A549 (cell line): ENCODE data around the gene DBNDD1. TPM values are rescaled to one million over a fixed set of nuclear protein-coding genes. Genes with fewer than 3 reads are reported as not detected.
"Not testable (repeated sequence)": the region's sequence is repeated elsewhere in the genome, so short reads cannot be mapped to it uniquely, and the experiment has no call there.

Experiments
- ATAC-seq, 2 experiments: fragments of 200-7000 bp in 1 of 2; fragments of >200 bp in 1 of 2; cut with Nextera tagmentation in 1 of 2; cut with Tn5 transposase in 1 of 2; 3 replicates each; pipeline versions ENCODE4 v1.8.0 to v1.9.1; 2018 to 2020; ENCODE audit warnings: mild to moderate bottlenecking in 1 of 2, moderate library complexity in 1 of 2
- CTCF ChIA-PET: fragments of 300-600 bp; sonication (Branson Sonifier 250); formaldehyde crosslinking; extraction: SDS; loops from one replicate; lab custom pipeline; 2021; ENCODE audit warnings: antibody characterized with exemption, inconsistent platforms; lab: Yijun Ruan, JAX
- POLR2A ChIA-PET: fragments of 350-600 bp; formaldehyde crosslinking; extraction: SDS; loops from one replicate; lab custom pipeline; 2021; ENCODE audit warnings: antibody characterized with exemption, inconsistent platforms; lab: Yijun Ruan, JAX
- DNase-seq, 2 experiments: peaks; one replicate each; pipeline versions ENCODE4 v3.0.0 to v3.0.0-alpha.2; 2011 to 2016; ENCODE audit warnings: low read depth in 1 of 2, low spot score in 1 of 2
- FAIRE-seq: peaks from 2 replicates; lab custom pipeline; 2011; peaks lifted over from hg19 to GRCh38; lab: Jason Lieb, UNC
- H3K27ac ChIP-seq, 2 experiments: fragments of >200 bp; sonication (Bioruptor Twin); formaldehyde crosslinking; 3 replicates each; pipeline ENCODE4 v1.5.1; 2016 to 2017
- H3K4me1 ChIP-seq: fragments of >200 bp; sonication (Bioruptor Twin); formaldehyde crosslinking; 3 replicates; pipeline ENCODE4 v1.6.1; 2016
- H3K4me2 ChIP-seq: fragments of >200 bp; sonication (Bioruptor Twin); formaldehyde crosslinking; 3 replicates; pipeline ENCODE4 v1.6.1; 2016
- H3K4me3 ChIP-seq: fragments of >200 bp; sonication (Bioruptor Twin); formaldehyde crosslinking; 3 replicates; pipeline ENCODE4 v1.5.1; 2016
- H3K9me3 ChIP-seq: fragments of >200 bp; sonication (Bioruptor Twin); formaldehyde crosslinking; 3 replicates; pipeline ENCODE4 v1.6.1; 2016
- CEBPB ChIP-seq, 2 experiments: fragments of >200 bp in 1 of 2; sonication (Bioruptor Twin) in 1 of 2; formaldehyde crosslinking in 1 of 2; IDR thresholded peaks; 2 replicates each; pipeline ENCODE4 v1.6.1; 2012 to 2016
- CHD4 ChIP-seq: fragments of 200-600 bp; sonication (generic); IDR thresholded peaks from 2 replicates; pipeline ENCODE4 v1.6.1; 2016; ENCODE audit warnings: antibody characterized with exemption, mild to moderate bottlenecking, borderline replicate concordance
- FOSL2 ChIP-seq, 2 experiments: fragments of 450-650 bp in 1 of 2; fragments of >200 bp in 1 of 2; sonication (Bioruptor Twin) in 1 of 2; formaldehyde crosslinking; IDR thresholded peaks; 2 replicates each; pipeline versions ENCODE4 v1.5.0 to v1.6.1; 2016 to 2020; ENCODE audit warnings: mild to moderate bottlenecking in 1 of 2, moderate library complexity in 1 of 2
- HOXB13 ChIP-seq: fragments of 250-450 bp; sonication (Bioruptor Pico); IDR thresholded peaks from 2 replicates; pipeline ENCODE4 v1.5.0; 2020; ENCODE audit warnings: low read depth, mild to moderate bottlenecking, moderate library complexity
- JUN ChIP-seq, 2 experiments: fragments of >200 bp; sonication (Bioruptor Twin); formaldehyde crosslinking; IDR thresholded peaks; 2 replicates in 1 of 2; 3 replicates in 1 of 2; pipeline ENCODE4 v1.6.1; 2016 to 2017
- JUNB ChIP-seq: fragments of >200 bp; sonication (Bioruptor Twin); formaldehyde crosslinking; IDR thresholded peaks from 2 replicates; pipeline ENCODE4 v1.6.1; 2016
- MAFK ChIP-seq: fragments of 450-650 bp; IDR thresholded peaks from 2 replicates; pipeline ENCODE4 v1.6.1; 2014; ENCODE audit not compliant: partially characterized antibody
- MAZ ChIP-seq: fragments of 150-350 bp; IDR thresholded peaks from 2 replicates; pipeline ENCODE4 v1.6.1; 2014; ENCODE audit warnings: antibody characterized with exemption, low read depth, low read length, borderline replicate concordance
- NFE2L2 ChIP-seq: fragments of 150-350 bp; conservative IDR thresholded peaks from 2 replicates; pipeline ENCODE4 v1.6.1; 2014; ENCODE audit warnings: low read length
- TP53 ChIP-seq: fragments of 250-450 bp; sonication (Bioruptor Pico); IDR thresholded peaks from 2 replicates; pipeline ENCODE4 v1.5.0; 2021; ENCODE audit warnings: mild to moderate bottlenecking, moderate library complexity
- ZC3H11A ChIP-seq: fragments of 450-650 bp; IDR thresholded peaks from 2 replicates; pipeline ENCODE4 v1.6.1; 2014; ENCODE audit warnings: antibody characterized with exemption, mild to moderate bottlenecking
- ZFP36 ChIP-seq: fragments of 450-650 bp; IDR thresholded peaks from 2 replicates; pipeline ENCODE4 v1.6.1; 2014; ENCODE audit warnings: borderline replicate concordance; ENCODE audit not compliant: partially characterized antibody
- ZSCAN20 ChIP-seq: fragments of 250-450 bp; sonication (Bioruptor Pico); IDR thresholded peaks from 2 replicates; pipeline ENCODE4 v1.8.0; 2022; ENCODE audit warnings: mild to moderate bottlenecking, moderate library complexity
- WGBS: methylation state at CpG from one replicate; pipeline ENCODE4 v1.1.6; 2017; ENCODE audit errors: missing lambda C conversion rate; 5-methylcytosine and 5-hydroxymethylcytosine counted together
- polyA plus RNA-seq, 4 experiments: library from polyadenylated mRNA; depleted of rRNA in 3 of 4; stranded (reverse); fragments of >200 nt; fragmentation: RNase III in 1 of 4; extraction: RNeasy Plus Mini Kit Qiagen cat#74134 plus additional on column Dnase treatment in 1 of 4; gene quantifications; 2 replicates in 3 of 4; 3 replicates in 1 of 4; pipeline ENCODE4 v1.2.3, GENCODE V29; 2011 to 2017
- TF ChIP-seq, protein P1 (sequence below): fragments of >200 bp; sonication (Bioruptor Twin); formaldehyde crosslinking; IDR thresholded peaks from 2 replicates; pipeline ENCODE4 v1.6.1; 2016
- TF ChIP-seq, protein P2 (sequence below): IDR thresholded peaks from 2 replicates; pipeline ENCODE4 v1.6.1; 2012
- TF ChIP-seq, protein P3 (sequence below): fragments of 200-600 bp; sonication (generic); IDR thresholded peaks from 2 replicates; pipeline ENCODE4 v1.6.1; 2016; ENCODE audit warnings: antibody characterized with exemption, mild to moderate bottlenecking, moderate library complexity
- TF ChIP-seq, protein P4 (sequence below): IDR thresholded peaks from 2 replicates; pipeline ENCODE4 v1.6.1; 2012; ENCODE audit warnings: low read depth, borderline replicate concordance
- TF ChIP-seq, protein P5 (sequence below): fragments of 450-650 bp; IDR thresholded peaks from 2 replicates; pipeline ENCODE4 v1.6.1; 2014; ENCODE audit warnings: antibody characterized with exemption

Gene DBNDD1
- polyA plus RNA-seq, 2 of the 4 experiments (the other 2 are of a cell fraction) = 23.0 to 43.8 TPM

DNA sequence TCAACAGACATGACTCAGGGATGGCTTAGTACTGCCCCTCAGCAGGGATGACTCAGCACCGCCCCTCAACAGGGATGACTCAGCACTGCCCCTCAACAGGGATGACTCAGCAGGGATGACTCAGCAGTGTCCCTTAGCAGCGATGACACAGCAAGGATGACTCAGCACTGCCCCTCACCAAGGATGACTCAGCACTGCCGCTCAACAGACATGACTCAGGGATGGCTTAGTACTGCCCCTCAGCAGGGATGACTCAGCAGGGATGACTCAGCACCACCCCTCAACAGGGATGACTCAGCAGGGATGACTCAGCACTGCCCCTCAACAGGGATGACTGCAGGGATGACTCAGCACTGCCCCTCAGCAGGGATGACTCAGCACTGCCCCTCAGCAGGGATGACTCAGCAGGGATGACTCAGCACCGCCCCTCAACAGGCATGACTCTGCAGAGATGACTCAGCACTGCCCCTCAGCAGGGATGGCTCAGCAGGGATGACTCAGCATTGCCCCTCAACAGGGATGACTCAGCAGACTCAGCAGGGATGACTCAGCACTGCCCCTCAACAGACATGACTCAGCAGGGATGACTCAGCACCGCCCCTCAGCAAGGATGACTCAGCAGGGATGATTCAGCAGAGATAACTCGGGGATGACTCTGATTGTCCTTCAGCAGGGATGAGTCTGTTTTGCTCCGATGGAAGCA lies 23.6 kb downstream of the DBNDD1 start:
- H3K4me3 ChIP-seq = not testable (repeated sequence)

DNA sequence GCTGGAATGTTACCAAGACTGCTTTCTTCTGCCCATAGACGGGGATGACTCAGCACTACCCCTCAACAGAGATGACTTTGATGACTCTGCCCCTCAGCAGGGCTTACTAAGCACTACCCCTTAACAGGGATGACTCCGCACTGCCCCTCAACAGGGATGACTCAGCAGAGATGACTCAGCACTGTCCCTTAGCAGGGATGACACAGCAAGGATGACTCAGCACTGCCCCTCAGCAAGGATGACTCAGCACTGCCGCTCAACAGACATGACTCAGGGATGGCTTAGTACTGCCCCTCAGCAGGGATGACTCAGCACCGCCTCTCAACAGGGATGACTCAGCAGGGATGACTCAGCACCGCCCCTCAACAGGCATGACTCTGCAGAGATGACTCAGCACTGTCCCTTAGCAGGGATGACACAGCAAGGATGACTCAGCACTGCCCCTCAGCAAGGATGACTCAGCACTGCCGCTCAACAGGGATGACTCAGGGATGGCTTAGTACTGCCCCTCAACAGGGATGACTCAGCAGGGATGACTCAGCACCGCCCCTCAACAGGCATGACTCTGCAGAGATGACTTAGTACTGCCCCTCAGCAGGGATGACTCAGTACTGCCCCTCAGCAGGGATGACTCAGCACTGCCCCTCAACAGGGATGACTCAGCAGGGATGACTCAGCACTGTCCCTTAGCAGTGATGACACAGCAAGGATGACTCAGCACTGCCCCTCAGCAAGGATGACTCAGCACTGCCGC lies 24.4 kb downstream of the DBNDD1 start:
- peak overlapping the region; percentile 89 to 98 for H3K27ac ChIP-seq
- TF ChIP-seq JUNB (peak; percentile 49), NFE2L2 (peak; percentile 93), MAFK (peak; percentile 99), FOSL2 (CRISPR knock-in tag; IDR thresholded peaks at IDR 0.05) (peak; percentile 98)
- TF ChIP-seq, protein P1, sequence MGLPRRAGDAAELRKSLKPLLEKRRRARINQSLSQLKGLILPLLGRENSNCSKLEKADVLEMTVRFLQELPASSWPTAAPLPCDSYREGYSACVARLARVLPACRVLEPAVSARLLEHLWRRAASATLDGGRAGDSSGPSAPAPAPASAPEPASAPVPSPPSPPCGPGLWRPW = peak; percentile 54
- TF ChIP-seq FOSL2 (IDR thresholded peaks at IDR 0.05) = not testable (repeated sequence)
- TF ChIP-seq, all 56 proteins: peak for 5; not testable (repeated sequence) for 51
- CTCF ChIA-PET = interaction anchor here (1.2 to 1.8 kb wide), 3 partner anchors 13 to 25 kb away, joined by 4 to 5 read pairs (median 4); partner anchors contain the start of gene DBNDD1
- H3K9me3 ChIP-seq = peaks cover 56% of the 10 kb centered on the region
- POLR2A ChIA-PET, H3K4me3 ChIP-seq, H3K4me1 ChIP-seq, FAIRE-seq, H3K4me2 ChIP-seq: not testable (repeated sequence)
- peak in 1 of 2 experiments; percentile 69 for DNase-seq
- 9% methylated on average over 7 of the region's 8 CpGs for WGBS
- peak; percentile 33 to 60; a peak in 4 of 6 replicates for ATAC-seq

More for the DNA sequence above, 23.6 kb downstream of the DBNDD1 start:
- POLR2A ChIA-PET, FAIRE-seq, H3K4me2 ChIP-seq, H3K4me1 ChIP-seq, CTCF ChIA-PET: not testable (repeated sequence)
- ATAC-seq (peak in 1 of 2 experiments; percentile 31; a peak in 2 of 6 replicates), DNase-seq (peak in 1 of 2 experiments; percentile 73)
- 30% methylated on average over 5 of the region's 7 CpGs for WGBS
- peaks cover 56% of the 10 kb centered on the region for H3K9me3 ChIP-seq
- peak; percentile 98 for TF ChIP-seq NFE2L2
- TF ChIP-seq MAFK = peak; percentile 99
- peak; percentile 33; the same call in 1 of the 2 replicates for TF ChIP-seq JUNB
- peak in 1 of 2 experiments; percentile 72; a peak in 3 of 5 replicates for TF ChIP-seq JUN (IDR thresholded peaks at IDR 0.05)
- TF ChIP-seq FOSL2 (IDR thresholded peaks at IDR 0.05) = peak; percentile 75
- TF ChIP-seq FOSL2 (CRISPR knock-in tag; IDR thresholded peaks at IDR 0.05) = peak; percentile 99
- TF ChIP-seq, protein P2, sequence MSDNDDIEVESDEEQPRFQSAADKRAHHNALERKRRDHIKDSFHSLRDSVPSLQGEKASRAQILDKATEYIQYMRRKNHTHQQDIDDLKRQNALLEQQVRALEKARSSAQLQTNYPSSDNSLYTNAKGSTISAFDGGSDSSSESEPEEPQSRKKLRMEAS = peak; percentile 19; the same call in 1 of the 2 replicates
- peak overlapping the region; percentile 89 to 98 for H3K27ac ChIP-seq

DNA sequence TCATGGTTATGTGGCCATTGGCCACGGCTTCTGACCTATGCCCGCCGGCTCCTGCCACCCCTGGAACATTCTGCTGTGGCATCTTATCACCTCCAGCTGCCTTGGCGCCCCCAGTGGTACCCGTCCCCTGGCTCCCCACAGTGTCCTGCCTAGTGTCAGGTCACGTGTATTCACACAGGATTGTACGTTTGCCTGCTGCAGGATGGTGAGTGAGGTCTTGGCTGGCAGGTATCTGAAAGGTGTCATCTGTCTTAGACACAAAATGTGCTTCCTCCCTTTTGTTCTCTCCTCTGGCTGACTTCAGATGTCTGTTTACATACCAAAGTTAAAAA lies 24.9 kb downstream of the DBNDD1 start:
- DNase-seq (no peak), ATAC-seq (no peak), FAIRE-seq (no peak)
- ChIA-PET POLR2A (no interaction called here), CTCF (interaction anchor here (1.2 to 1.8 kb wide), 3 partner anchors 13 to 25 kb away, joined by 4 to 5 read pairs (median 4); partner anchors contain the start of gene DBNDD1)
- Histone ChIP-seq H3K4me2 (no peak overlapping the region), H3K4me3 (no peak overlapping the region), H3K4me1 (no peaks in the 10 kb centered on the region), H3K9me3 (peaks cover 56% of the 10 kb centered on the region), H3K27ac (peak overlapping the region; percentile 89 to 98)
- WGBS = 98% methylated on average over 7 of the region's 7 CpGs
- TF ChIP-seq, protein P3, sequence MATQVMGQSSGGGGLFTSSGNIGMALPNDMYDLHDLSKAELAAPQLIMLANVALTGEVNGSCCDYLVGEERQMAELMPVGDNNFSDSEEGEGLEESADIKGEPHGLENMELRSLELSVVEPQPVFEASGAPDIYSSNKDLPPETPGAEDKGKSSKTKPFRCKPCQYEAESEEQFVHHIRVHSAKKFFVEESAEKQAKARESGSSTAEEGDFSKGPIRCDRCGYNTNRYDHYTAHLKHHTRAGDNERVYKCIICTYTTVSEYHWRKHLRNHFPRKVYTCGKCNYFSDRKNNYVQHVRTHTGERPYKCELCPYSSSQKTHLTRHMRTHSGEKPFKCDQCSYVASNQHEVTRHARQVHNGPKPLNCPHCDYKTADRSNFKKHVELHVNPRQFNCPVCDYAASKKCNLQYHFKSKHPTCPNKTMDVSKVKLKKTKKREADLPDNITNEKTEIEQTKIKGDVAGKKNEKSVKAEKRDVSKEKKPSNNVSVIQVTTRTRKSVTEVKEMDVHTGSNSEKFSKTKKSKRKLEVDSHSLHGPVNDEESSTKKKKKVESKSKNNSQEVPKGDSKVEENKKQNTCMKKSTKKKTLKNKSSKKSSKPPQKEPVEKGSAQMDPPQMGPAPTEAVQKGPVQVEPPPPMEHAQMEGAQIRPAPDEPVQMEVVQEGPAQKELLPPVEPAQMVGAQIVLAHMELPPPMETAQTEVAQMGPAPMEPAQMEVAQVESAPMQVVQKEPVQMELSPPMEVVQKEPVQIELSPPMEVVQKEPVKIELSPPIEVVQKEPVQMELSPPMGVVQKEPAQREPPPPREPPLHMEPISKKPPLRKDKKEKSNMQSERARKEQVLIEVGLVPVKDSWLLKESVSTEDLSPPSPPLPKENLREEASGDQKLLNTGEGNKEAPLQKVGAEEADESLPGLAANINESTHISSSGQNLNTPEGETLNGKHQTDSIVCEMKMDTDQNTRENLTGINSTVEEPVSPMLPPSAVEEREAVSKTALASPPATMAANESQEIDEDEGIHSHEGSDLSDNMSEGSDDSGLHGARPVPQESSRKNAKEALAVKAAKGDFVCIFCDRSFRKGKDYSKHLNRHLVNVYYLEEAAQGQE = no peak
- peak; percentile 44; the same call in 1 of the 2 replicates for TF ChIP-seq HOXB13 (CRISPR knock-in tag)

DNA sequence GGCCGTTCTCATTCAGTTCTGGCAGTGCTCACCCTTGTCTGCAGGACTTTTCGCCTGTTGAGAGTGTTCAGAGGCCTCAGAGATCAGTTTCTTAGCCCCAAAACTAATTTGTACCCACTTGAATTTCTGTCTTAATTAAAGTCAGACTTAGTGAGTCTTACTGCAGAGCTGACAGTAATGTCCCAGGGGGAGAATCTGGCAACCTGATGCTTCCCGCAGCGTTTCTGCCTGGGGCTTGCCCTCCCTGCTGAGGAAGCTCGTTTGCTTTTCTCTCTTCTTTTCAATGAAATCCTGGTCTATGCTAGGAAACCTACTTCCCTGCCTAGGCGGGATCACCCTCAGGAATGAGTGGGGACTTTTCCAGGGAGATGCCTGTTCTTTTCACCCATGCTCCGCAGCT lies 25.3 kb downstream of the DBNDD1 start:
- ATAC-seq (no peak), DNase-seq (no peak), FAIRE-seq (no peak)
- Histone ChIP-seq H3K4me3 (no peak overlapping the region), H3K4me1 (no peaks in the 10 kb centered on the region), H3K4me2 (no peak overlapping the region), H3K27ac (peak overlapping the region in 1 of 2 experiments; percentile 98; a peak in 4 of 6 replicates), H3K9me3 (peaks cover 56% of the 10 kb centered on the region)
- ChIA-PET POLR2A (no interaction called here), CTCF (interaction anchor here (1.2 to 1.8 kb wide), 3 partner anchors 12 to 26 kb away, joined by 4 to 5 read pairs (median 4); partner anchors contain the start of gene DBNDD1)
- WGBS = 81% methylated on average over 7 of the region's 7 CpGs
- TF ChIP-seq ZC3H11A (no peak), ZSCAN20 (CRISPR knock-in tag) (no peak), CEBPB (IDR thresholded peaks at IDR 0.05) (no peak), CHD4 (no peak), ZFP36 (no peak), TP53 (CRISPR knock-in tag) (no peak), MAZ (no peak)
- TF ChIP-seq, protein P4, sequence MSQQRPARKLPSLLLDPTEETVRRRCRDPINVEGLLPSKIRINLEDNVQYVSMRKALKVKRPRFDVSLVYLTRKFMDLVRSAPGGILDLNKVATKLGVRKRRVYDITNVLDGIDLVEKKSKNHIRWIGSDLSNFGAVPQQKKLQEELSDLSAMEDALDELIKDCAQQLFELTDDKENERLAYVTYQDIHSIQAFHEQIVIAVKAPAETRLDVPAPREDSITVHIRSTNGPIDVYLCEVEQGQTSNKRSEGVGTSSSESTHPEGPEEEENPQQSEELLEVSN = no peak
- TF ChIP-seq, protein P5, sequence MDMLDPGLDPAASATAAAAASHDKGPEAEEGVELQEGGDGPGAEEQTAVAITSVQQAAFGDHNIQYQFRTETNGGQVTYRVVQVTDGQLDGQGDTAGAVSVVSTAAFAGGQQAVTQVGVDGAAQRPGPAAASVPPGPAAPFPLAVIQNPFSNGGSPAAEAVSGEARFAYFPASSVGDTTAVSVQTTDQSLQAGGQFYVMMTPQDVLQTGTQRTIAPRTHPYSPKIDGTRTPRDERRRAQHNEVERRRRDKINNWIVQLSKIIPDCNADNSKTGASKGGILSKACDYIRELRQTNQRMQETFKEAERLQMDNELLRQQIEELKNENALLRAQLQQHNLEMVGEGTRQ = no peak
- TF ChIP-seq, protein P1 = no peak
- TF ChIP-seq, protein P2 = no peak
